ENCODE data around the gene DCDC2. TPM values are rescaled to one million over a fixed set of nuclear protein-coding genes. Genes with fewer than 3 reads are reported as not detected.
A peak's percentile ranks its signal among the peaks of the same experiment; 100 is the strongest.
"Not testable (repeated sequence)": the region's sequence is repeated elsewhere in the genome, so short reads cannot be mapped to it uniquely, and the experiment has no call there.

The DCDC2 gene
- polyA plus RNA-seq, 3 donors = 96.5 to 145 (median 119) TPM

DNA sequence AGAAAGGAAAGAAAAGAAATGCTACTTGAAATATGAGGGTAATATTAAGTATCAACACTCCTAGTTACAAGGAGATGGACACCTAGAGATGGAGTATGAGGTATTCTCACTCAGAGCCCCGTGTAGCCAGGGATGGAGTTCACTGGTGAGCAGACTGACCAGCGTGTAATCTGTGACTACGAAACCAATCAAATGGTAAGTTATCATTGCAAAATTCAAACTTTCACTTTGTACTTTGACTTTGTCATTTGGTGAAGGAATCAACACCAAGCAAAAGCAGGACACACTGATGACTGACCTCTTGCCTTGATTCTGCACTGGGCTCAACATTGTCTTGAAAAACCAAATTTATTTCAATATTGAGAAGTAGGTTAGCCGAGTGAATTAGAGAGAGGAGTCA is 51.8 kb downstream of the DCDC2 start:
- DNase-seq (ENCODE audit: extremely low read depth in 1 of 11, low read depth in 9 of 11, low spot score in 4 of 11) = no peak

GRCh38 chr6:24296944-24297343 is 60.9 kb downstream of the DCDC2 start:
- DNase-seq (ENCODE audit: extremely low read depth in 1 of 11, low read depth in 9 of 11, low spot score in 4 of 11) = no peak

DNA sequence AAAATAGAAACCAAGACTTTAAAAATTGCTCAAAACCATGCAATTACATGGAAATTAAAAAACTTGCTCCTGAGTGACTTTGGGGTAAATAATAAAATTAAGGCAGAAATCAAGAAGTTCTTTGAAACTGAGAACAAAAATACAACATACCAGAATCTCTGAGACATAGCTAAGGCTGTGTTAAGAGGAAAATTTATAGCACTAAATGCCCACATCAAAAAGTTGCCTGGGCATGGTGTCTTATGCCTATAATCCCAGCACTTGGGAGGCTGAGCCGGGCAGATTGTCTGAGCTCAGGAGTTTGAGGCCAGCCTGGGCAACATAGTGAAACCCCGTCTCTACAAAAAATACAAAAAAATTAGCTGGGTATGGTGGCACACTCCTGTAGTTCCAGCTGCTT is 64.0 kb downstream of the DCDC2 start:
- not testable (repeated sequence) for DNase-seq (ENCODE audit: extremely low read depth in 1 of 11, low read depth in 9 of 11, low spot score in 4 of 11)

DNA sequence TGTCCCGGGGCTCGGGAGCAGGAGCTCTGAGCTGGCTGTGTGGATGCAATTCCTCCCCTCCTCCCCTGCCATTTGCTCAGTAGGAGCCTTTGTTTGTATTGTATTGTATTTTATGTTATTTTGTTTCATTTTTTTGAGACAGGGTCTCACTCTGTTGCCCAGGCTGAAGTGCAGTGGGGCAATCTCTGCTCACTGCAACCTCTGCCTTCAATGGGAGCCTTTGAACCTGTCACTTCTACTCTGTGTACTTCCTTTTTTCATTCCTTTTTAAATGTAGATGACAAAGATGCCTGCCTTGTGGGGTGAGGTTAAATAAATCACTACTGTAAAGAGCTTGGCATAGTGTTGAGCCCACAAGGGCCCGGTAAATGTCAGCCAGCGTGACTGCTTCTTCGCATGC is 70.6 kb downstream of the DCDC2 start:
- no peak for DNase-seq (ENCODE audit: extremely low read depth in 1 of 11, low read depth in 9 of 11, low spot score in 4 of 11)

DNA sequence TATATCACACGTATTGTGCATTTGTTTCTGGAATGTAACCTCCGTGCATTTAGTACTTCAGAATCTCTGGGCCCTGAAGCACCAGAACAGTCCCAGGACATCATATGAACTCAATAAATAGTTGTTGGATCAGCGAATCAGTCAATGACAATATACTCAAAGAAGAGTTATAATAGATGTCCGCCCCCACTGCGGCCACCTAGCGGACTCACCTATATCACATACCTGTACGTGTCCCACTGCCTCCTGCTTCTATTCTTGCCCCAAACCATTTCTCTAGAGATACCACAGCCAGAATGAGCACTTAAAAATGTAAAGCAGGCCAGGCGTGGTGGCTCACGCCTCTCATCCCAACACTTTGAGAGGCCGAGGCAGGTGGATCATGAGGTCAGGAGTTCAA is 73.9 kb downstream of the DCDC2 start:
- DNase-seq (ENCODE audit: extremely low read depth in 1 of 11, low read depth in 9 of 11, low spot score in 4 of 11) = no peak

DNA sequence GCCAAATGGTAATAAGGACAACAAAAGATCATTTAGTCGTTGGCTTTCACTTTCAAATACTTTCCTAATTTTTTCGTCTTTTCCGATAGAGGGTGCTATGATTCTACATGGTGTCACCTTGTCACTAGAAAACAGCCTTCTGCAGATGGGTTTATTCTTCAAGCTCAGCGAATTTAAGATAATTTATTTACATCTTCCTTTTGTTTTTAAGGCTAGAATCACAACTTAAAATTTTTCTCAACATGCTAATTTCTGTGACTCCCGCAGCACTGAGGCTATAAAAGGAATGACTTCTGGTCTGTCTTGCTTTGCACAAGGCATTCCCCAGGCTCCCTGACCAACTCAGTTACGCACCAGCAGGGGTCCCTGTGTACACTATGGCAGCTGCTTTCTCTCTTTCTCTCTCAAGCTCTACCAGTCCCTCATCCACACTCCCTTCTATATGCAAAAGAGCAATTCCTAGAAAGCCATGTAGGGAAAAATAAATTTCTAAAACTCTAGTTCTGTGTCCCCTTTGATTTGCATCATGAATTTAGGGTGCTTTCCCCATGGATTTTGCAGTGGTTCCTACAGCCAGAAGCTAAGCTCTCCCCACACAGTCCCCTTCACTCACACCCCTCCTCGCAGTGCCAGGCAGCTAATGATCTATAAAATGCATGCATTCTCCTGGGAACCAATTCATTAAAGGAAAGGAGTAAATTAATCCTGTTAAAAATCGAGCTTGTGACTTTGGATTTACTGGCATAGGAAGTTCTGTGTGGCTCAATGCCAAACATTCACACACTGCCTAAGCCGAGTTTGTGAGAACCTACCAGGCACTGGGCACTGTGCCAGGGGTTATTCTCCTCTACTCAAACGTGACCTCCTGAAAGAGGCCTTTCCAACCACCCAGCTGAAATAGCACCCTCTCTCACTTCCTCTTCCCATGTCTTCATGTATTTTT is 74.5 kb downstream of the DCDC2 start:
- DNase-seq (ENCODE audit: extremely low read depth in 1 of 11, low read depth in 9 of 11, low spot score in 4 of 11) = peak; percentile 74 to 92 (median 82)

DNA sequence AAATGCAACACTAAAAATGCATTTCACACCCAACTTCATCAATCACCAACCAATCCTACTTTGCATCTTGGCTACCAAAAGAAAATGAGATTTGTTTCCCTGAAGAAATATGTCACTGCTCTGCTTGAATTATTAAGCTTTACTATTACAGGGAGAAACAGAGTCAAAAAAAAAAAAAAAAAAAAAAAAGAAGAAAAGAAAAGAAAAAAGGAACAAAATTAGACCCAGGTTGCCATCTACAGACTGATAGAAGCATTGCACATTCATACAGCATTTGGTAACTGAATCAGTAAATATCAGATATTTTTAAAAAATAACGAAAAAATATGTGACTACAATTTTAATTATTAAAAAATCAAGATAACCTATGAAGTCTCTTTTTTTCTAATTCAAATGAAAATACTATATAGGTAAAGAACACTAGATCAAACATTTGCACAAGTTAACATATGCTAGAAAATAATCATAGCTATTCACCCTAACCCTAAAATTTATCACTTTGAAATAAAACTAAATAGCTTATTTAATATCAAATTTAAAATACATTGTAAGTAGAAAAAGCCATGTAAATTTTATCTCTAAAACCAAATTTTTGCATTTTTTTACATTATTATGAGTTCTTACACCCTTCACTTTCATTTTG is 83.3 kb downstream of the DCDC2 start:
- no peak for DNase-seq (ENCODE audit: extremely low read depth in 1 of 11, low read depth in 9 of 11, low spot score in 4 of 11)

GRCh38 chr6:24273096-24273870 is 84.6 kb downstream of the DCDC2 start:
- DNase-seq (ENCODE audit: extremely low read depth in 1 of 11, low read depth in 9 of 11, low spot score in 4 of 11) = peak in 8 of 11 donors; percentile 38 to 79 (median 62)

DNA sequence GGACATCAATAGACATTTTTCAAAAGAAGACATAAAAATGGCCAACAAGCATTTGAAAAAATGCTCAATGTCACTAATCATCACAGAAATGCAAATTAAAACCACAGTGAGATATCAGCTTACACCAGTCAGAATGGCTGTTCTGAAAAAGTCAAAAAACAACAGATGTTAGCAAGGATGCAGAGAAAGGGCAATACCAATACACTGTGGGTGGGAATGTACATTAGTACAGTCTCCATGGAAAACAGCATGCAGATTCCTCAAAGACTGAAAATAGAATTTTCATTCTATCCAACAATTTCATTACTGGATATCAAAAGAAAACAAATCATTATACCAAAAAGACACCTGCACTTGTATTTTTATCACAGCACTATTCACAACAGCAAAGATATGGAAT is 85.3 kb downstream of the DCDC2 start:
- DNase-seq (ENCODE audit: extremely low read depth in 1 of 11, low read depth in 9 of 11, low spot score in 4 of 11) = no peak

- DNase-seq (ENCODE audit: extremely low read depth in 1 of 11, low read depth in 9 of 11, low spot score in 4 of 11) = no peak
These were observed 85.7 kb downstream of the DCDC2 start for GRCh38 chr6:24272148-24272547.

- no peak for DNase-seq (ENCODE audit: extremely low read depth in 1 of 11, low read depth in 9 of 11, low spot score in 4 of 11)
These were observed 87.8 kb downstream of the DCDC2 start for GRCh38 chr6:24270011-24270410.

- DNase-seq (ENCODE audit: extremely low read depth in 1 of 11, low read depth in 9 of 11, low spot score in 4 of 11) = not testable (repeated sequence)
These were observed 99.6 kb downstream of the DCDC2 start for GRCh38 chr6:24258214-24258613.

DNA sequence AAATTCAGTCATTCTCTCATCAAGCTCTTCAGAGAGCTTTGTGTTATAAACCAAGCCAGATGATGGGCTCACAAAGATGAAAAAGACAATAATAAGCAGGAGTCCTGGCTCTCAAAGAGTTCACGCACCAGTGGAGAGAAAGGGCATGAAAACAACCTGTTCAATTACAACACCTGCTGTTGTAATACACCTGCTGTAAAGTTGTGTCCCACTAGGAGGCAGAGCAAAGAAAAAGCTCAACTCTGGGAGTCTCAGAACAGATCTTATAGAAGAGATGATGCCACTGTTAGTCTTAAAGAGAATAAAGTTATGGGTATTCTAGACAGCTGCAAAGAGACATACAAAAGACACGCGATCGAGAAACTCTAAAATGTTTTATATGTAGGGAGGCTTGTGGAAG is 100.6 kb downstream of the DCDC2 start:
- no peak for DNase-seq (ENCODE audit: extremely low read depth in 1 of 11, low read depth in 9 of 11, low spot score in 4 of 11)

GRCh38 chr6:24255676-24256075 is 102.2 kb downstream of the DCDC2 start:
- DNase-seq (ENCODE audit: extremely low read depth in 1 of 11, low read depth in 9 of 11, low spot score in 4 of 11) = no peak

DNA sequence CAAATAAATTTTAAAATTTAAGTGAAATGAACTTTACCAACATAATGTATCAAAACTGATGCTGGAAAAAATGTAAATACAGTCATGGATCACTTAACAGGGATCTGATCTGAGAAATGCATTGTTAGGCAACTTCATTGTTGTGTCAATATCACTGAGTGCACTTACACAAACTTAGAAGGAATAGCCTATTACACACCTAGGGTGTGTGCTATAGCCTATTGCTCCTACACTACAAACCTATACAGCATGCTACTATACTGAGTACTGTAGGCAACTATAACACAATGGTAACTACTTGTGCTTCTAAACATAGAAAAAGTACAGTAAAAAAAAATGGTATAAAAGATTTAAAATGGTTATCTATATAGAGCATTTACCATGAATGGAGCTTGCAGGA is 104.5 kb downstream of the DCDC2 start:
- DNase-seq (ENCODE audit: extremely low read depth in 1 of 11, low read depth in 9 of 11, low spot score in 4 of 11) = no peak

- DNase-seq (ENCODE audit: extremely low read depth in 1 of 11, low read depth in 9 of 11, low spot score in 4 of 11) = no peak
These were observed 105.6 kb downstream of the DCDC2 start for GRCh38 chr6:24252280-24252679.

DNA sequence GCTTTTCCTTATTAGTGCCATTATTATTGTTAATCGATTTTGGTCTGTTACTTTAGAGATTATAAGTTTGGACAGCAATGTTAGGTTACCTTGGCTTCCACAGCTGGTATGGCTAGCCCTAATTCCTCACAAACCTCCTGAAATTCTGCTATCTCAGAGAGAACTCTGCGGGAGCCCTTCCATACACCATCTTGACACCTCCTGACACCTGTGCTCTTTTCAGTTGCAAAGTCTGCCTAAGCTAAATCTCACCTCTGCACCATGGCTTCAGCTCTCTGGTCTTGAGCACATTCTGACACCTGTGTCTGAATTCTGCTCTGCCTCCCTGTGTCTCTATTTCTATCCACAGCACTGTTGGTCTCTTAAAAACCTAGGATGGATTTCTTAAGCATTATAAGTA is 106.5 kb downstream of the DCDC2 start:
- no peak for DNase-seq (ENCODE audit: extremely low read depth in 1 of 11, low read depth in 9 of 11, low spot score in 4 of 11)

DNA sequence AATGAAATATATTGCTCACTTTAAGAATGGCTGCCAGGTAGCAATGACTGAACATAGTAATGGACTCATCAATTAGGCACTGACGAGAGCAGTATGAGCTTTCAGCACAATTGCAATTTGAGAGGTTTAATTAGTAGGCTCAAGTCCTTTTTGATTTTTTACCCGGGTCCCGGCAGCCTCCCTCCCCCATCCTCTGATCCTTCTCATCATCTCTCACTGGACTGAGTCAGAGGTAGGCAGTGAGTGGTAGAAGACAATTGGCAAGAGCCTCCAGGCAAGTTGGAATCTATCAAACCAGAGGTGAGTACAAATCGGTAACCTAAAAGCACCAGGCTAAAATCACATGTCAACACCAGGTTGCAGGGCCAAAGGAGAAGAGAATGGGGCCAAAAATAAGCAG is 107.9 kb downstream of the DCDC2 start:
- no peak for DNase-seq (ENCODE audit: extremely low read depth in 1 of 11, low read depth in 9 of 11, low spot score in 4 of 11)

- DNase-seq (ENCODE audit: extremely low read depth in 1 of 11, low read depth in 9 of 11, low spot score in 4 of 11) = no peak
These were observed 112.6 kb downstream of the DCDC2 start for GRCh38 chr6:24245275-24245674.

DNA sequence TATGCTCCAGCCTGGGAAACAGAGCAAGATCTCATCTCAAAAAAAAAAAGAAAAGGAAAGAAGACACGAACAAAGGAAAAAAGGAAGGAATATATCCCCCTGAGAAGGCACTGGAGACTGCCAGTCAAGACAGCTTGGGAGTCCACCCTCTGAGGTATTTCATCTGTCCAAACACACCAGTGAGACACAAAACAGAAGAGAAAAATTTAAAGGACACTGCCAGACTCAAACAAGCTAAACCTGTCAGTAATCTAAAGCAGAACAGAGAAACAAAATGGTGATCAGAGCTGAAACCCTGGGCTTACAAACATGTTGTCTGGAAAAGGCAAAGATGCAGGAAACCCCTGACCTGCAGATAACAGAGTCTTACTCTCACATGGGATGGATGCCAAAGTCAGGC is 114.9 kb downstream of the DCDC2 start:
- no peak for DNase-seq (ENCODE audit: extremely low read depth in 1 of 11, low read depth in 9 of 11, low spot score in 4 of 11)
